ENCODE measurements around the gene PKN2. TPM values are rescaled to one million over a fixed set of nuclear protein-coding genes. Genes with fewer than 3 reads are reported as not detected.

The PKN2 gene
- total and polyA plus RNA-seq, 8 donors: 5.0 to 118 (median 24.1) TPM

DNA sequence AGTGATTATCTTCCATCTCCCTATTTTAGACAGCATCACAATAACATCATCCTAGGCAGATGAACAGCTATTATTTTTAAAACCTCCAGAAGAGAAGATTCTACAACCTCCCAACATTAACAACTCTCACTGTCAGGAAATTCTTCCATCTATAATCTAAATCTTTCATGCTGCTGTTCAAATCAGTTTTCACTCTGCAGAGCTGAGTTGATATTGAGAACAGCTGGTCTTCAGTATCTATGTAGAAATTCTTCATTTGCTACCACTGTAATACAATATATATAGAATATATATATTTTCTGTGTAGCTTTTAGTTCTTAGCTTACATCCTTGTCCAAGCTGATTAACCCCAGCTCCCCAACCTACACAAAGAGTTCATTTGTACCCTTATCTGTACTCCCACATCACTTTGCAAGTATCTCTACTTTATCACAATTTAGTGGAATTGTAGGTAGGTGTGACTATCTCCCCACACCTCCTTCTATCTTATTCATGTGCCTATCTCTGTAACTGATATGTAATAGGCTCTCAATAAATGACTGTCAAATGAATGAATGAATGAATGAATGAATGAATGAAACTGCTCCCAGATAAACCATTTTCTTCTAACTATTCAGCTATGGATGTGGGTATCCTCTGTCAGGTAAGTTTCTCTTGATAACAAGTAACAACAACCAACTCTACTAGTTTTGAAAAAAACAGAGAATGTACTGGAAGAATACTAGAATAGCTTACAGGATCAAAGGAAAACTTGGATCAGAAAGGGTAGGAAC is 37.4 kb upstream of the PKN2 start:
- H3K27ac ChIP-seq: no peak overlapping the region
- no peak for DNase-seq
- TF ChIP-seq POLR2A (IDR thresholded peaks at IDR 0.05) (no peak), EP300 (IDR thresholded peaks at IDR 0.05) (no peak), POLR2AphosphoS5 (IDR thresholded peaks at IDR 0.05) (no peak)
- TF ChIP-seq, protein P1, sequence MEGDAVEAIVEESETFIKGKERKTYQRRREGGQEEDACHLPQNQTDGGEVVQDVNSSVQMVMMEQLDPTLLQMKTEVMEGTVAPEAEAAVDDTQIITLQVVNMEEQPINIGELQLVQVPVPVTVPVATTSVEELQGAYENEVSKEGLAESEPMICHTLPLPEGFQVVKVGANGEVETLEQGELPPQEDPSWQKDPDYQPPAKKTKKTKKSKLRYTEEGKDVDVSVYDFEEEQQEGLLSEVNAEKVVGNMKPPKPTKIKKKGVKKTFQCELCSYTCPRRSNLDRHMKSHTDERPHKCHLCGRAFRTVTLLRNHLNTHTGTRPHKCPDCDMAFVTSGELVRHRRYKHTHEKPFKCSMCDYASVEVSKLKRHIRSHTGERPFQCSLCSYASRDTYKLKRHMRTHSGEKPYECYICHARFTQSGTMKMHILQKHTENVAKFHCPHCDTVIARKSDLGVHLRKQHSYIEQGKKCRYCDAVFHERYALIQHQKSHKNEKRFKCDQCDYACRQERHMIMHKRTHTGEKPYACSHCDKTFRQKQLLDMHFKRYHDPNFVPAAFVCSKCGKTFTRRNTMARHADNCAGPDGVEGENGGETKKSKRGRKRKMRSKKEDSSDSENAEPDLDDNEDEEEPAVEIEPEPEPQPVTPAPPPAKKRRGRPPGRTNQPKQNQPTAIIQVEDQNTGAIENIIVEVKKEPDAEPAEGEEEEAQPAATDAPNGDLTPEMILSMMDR (IDR thresholded peaks at IDR 0.05): no peak
- H3K9me3 ChIP-seq: no peaks in the 10 kb centered on the region
- intact Hi-C loops (cut with DNase I; ENCODE audit: low total_unique reads): no loop called here
- H3K27me3 ChIP-seq: no peaks in the 10 kb centered on the region
- H3K4me3 ChIP-seq: no peak overlapping the region
- no peaks in the 10 kb centered on the region for H3K36me3 ChIP-seq
- H3K4me1 ChIP-seq: no peaks in the 10 kb centered on the region

DNA sequence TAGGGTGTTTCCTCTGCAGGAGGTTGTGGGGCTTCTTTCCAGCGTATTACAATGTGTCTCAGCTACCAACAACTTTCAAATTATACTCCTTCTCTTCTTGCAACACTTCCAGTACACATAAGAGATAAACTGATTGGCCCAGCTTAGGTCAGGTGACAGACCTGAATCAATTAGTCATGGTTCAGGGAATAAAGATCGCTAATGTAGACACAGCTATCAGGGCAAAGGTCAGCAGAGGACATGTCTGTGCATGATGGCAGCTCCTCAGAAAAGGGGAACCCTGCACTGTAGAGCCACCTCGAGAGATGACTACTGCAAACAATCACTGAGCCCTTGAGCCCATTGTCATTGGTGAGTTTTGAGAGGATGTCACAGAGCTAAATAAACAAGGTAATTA is 36.8 kb upstream of the PKN2 start:
- intact Hi-C loops (cut with DNase I; ENCODE audit: low total_unique reads): no loop called here
- Histone ChIP-seq H3K4me1 (no peaks in the 10 kb centered on the region), H3K9me3 (no peaks in the 10 kb centered on the region), H3K36me3 (no peaks in the 10 kb centered on the region), H3K4me3 (no peak overlapping the region), H3K27ac (no peak overlapping the region), H3K27me3 (no peaks in the 10 kb centered on the region)
- DNase-seq: peak in 1 of 2 donors; percentile 2
- 55 to 63% (median 59%) methylated on average over 3 of the region's 3 CpGs for WGBS, 5 donors
- TF ChIP-seq POLR2A (IDR thresholded peaks at IDR 0.05) (no peak), EP300 (IDR thresholded peaks at IDR 0.05) (no peak)
- TF ChIP-seq, protein P1 (IDR thresholded peaks at IDR 0.05): no peak

DNA sequence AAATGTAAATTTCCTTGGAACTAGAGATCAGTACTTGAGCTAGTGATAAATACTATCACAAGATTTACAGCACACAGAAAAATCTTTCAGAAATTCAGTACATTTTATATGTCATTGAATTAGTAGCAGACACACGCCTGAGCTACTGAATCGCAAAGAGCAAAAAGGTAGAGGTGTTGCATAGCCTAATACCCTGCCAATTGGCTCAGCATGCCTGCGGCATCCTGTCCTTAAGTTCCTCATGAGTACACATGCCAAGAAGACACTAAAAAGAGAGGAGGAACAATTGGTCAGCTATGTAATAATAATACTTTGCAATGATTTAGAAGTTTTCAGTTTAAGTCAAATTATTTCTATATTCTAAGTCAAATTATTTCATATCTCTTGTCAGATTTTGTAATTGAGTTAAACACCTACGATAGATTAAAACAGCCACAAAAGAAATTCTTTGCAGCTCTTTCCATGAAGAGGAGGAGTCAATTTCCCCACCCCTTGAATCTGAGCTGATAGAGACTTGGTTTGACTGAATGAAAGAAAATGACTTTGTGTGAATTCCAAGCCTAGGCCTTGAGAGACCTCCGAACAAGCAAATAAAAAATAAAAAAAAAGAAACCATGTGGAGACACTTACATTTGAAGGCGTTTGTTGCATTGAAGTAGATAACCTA is 36.2 kb upstream of the PKN2 start:
- TF ChIP-seq EP300 (IDR thresholded peaks at IDR 0.05): no peak
- TF ChIP-seq, protein P1 (IDR thresholded peaks at IDR 0.05): no peak
- no peak for TF ChIP-seq POLR2AphosphoS5 (IDR thresholded peaks at IDR 0.05)
- no peak for TF ChIP-seq POLR2A (IDR thresholded peaks at IDR 0.05)
- H3K9me3 ChIP-seq: no peaks in the 10 kb centered on the region
- WGBS, 5 donors: 74 to 84% (median 77%) methylated on average over 6 of the region's 6 CpGs
- DNase-seq: no peak
- intact Hi-C loops (cut with DNase I; ENCODE audit: low total_unique reads): no loop called here
- H3K4me1 ChIP-seq: no peaks in the 10 kb centered on the region
- H3K36me3 ChIP-seq: no peaks in the 10 kb centered on the region
- no peak overlapping the region for H3K27ac ChIP-seq
- H3K27me3 ChIP-seq: no peaks in the 10 kb centered on the region
- H3K4me3 ChIP-seq: no peak overlapping the region

DNA sequence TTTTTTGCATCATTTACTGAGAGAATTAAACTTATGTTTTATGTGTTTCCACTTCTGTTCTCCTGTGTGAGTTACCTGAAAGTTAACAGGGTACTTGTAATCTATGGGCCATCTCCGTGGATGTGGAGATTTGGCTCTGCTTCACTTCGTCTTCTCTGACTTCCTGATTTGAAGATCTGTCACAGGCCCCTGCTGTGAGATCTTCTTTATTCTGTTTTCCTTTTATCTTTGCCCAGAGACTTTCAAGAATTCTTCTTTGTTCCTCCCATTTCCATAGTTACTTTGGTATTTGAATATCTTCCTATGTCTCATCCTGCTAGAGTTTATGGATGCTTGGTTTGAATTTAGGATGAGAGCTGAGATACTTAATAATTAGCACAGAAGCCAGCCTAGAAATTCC is 35.4 kb upstream of the PKN2 start:
- TF ChIP-seq EP300 (IDR thresholded peaks at IDR 0.05) (no peak), POLR2AphosphoS5 (IDR thresholded peaks at IDR 0.05) (no peak), POLR2A (IDR thresholded peaks at IDR 0.05) (no peak)
- TF ChIP-seq, protein P1 (IDR thresholded peaks at IDR 0.05): no peak
- Histone ChIP-seq H3K36me3 (no peaks in the 10 kb centered on the region), H3K4me1 (no peaks in the 10 kb centered on the region), H3K27me3 (no peaks in the 10 kb centered on the region), H3K9me3 (no peaks in the 10 kb centered on the region), H3K4me3 (no peak overlapping the region), H3K27ac (no peak overlapping the region)
- WGBS, 5 donors: 51 to 74% (median 58%) methylated on average over 2 of the region's 2 CpGs
- DNase-seq: no peak
- intact Hi-C loops (cut with DNase I; ENCODE audit: low total_unique reads): no loop called here
